Keratinocyte (primary cell): ENCODE results near the gene PRDX2. TPM values are rescaled to one million over a fixed set of nuclear protein-coding genes. Genes with fewer than 3 reads are reported as not detected.

Experiments
- DNase-seq: peaks from one replicate; pipeline ENCODE4 v3.0.0-alpha.2; 2011; ENCODE audit warnings: low read depth, missing footprints, low spot score
- FAIRE-seq: peaks from 2 replicates; lab custom pipeline; 2011; peaks lifted over from hg19 to GRCh38; lab: Jason Lieb, UNC
- H2AFZ ChIP-seq: 2 replicates; pipeline ENCODE4 v1.6.0; 2012; ENCODE audit warnings: low read length, control low read depth, inconsistent platforms; ENCODE audit not compliant: control insufficient read depth
- H3K27ac ChIP-seq: 2 replicates; pipeline ENCODE4 v1.5.1; 2011; ENCODE audit warnings: low read length; ENCODE audit not compliant: control insufficient read depth, insufficient read depth
- H3K27me3 ChIP-seq: 3 replicates; pipeline ENCODE4 v1.6.0; 2011; ENCODE audit warnings: low read length; ENCODE audit not compliant: control insufficient read depth, insufficient read depth; ENCODE audit errors: extremely low read depth
- H3K36me3 ChIP-seq, 2 experiments: 2 replicates in 1 of 2; 3 replicates in 1 of 2; pipeline ENCODE4 v1.5.1; 2011; ENCODE audit warnings: low read length in 2 of 2, mild to moderate bottlenecking in 1 of 2; ENCODE audit not compliant: control insufficient read depth in 2 of 2, insufficient read depth in 2 of 2; ENCODE audit errors: extremely low read depth in 1 of 2
- H3K4me1 ChIP-seq: 3 replicates; pipeline ENCODE4 v1.5.1; 2011; ENCODE audit warnings: low read length; ENCODE audit not compliant: control insufficient read depth, insufficient read depth; ENCODE audit errors: extremely low read depth
- H3K4me2 ChIP-seq: 3 replicates; pipeline ENCODE4 v1.6.0; 2011; ENCODE audit warnings: low read depth, low read length; ENCODE audit not compliant: control insufficient read depth, insufficient read depth; ENCODE audit errors: extremely low read depth
- H3K4me3 ChIP-seq, 3 experiments: fragments of 200-600 bp in 1 of 3; sonication (generic) in 1 of 3; 2 replicates in 2 of 3; 3 replicates in 1 of 3; pipeline ENCODE4 v1.5.1; 2011 to 2016; ENCODE audit warnings: low read length in 3 of 3, mild to moderate bottlenecking in 3 of 3, control low read depth in 2 of 3, inconsistent platforms in 1 of 3, low read depth in 1 of 3, mixed read lengths in 1 of 3, mixed run types in 1 of 3, moderate library complexity in 1 of 3; ENCODE audit not compliant: control insufficient read depth in 2 of 3, insufficient read depth in 2 of 3; ENCODE audit errors: extremely low read depth in 1 of 3
- H3K79me2 ChIP-seq: 2 replicates; pipeline ENCODE4 v1.6.0; 2012; ENCODE audit warnings: low read length; ENCODE audit not compliant: control insufficient read depth, insufficient read depth
- H3K9ac ChIP-seq: 3 replicates; pipeline ENCODE4 v1.6.0; 2011; ENCODE audit warnings: low read length; ENCODE audit not compliant: control insufficient read depth, insufficient read depth; ENCODE audit errors: extremely low read depth
- H3K9me1 ChIP-seq: 3 replicates; pipeline ENCODE4 v1.6.0; 2011; ENCODE audit warnings: low read length; ENCODE audit not compliant: control insufficient read depth, insufficient read depth; ENCODE audit errors: extremely low read depth
- H3K9me3 ChIP-seq: 2 replicates; pipeline ENCODE4 v1.5.1; 2012; ENCODE audit warnings: low read depth, low read length; ENCODE audit not compliant: control insufficient read depth
- H4K20me1 ChIP-seq: 3 replicates; pipeline ENCODE4 v1.6.0; 2011; ENCODE audit warnings: low read length; ENCODE audit not compliant: control insufficient read depth, insufficient read depth; ENCODE audit errors: extremely low read depth
- EZH2 ChIP-seq: IDR thresholded peaks from one replicate; pipeline ENCODE4 v1.6.1; 2012; ENCODE audit warnings: inconsistent platforms, mild to moderate bottlenecking, low read length, moderate library complexity
- dilution Hi-C: fragments of 300-500 bp; cut with MboI; formaldehyde crosslinking; loops from one replicate; pipeline ENCODE4 v1.7.0; 2020; ENCODE audit warnings: low sequenced_read_pairs; ENCODE audit not compliant: extremely low pct_ligation_motif_present
- polyA plus RNA-seq, 5 experiments: library from polyadenylated mRNA; depleted of rRNA in 3 of 5; stranded (reverse) in 3 of 5; stranded (forward) in 1 of 5; unstranded in 1 of 5; fragments of >200 nt; gene quantifications; 1 replicate in 1 of 5; 2 replicates in 3 of 5; 3 replicates in 1 of 5; pipeline versions ENCODE4 v1.2.1 to v1.2.3, GENCODE V29; 2011 to 2012; ENCODE audit warnings: missing spikeins in 2 of 5, low read depth in 1 of 5, low replicate concordance in 1 of 5
- TF ChIP-seq, protein P1 (sequence below), 3 experiments: IDR thresholded peaks in 1 of 3; conservative IDR thresholded peaks in 1 of 3; optimal IDR thresholded peaks in 1 of 3; 2 replicates in 2 of 3; 3 replicates in 1 of 3; pipeline versions ENCODE3 to v1.5.1; 2011; ENCODE audit warnings: low read length in 3 of 3, mild to moderate bottlenecking in 3 of 3, moderate library complexity in 2 of 3, control low read depth in 1 of 3, inconsistent platforms in 1 of 3; ENCODE audit not compliant: insufficient read depth in 2 of 3; ENCODE audit errors: extremely low read depth in 1 of 3

Gene PRDX2
- polyA plus RNA-seq, 1 donor (not counting 4 experiments of a cell fraction or from before 2014, with no cell fraction given), result 154 TPM

DNA sequence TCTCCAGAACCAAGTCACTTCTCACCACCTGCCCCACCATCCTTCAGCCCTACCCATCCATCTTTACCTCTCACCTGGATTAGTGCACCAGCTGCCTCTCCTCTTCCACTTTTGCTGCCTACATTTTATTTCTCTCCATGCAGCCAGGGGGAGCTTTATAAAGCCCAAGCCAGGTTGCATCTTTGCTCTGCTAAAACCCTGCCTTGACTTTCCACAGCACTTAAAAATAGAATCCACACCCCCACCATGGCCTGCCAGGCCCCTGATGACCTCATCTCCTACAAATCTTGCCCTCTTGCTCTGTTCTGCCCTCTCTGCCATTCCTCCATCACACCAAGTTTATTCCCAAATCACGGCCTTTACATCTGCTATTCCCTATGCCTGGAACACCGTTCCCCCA lies 28.0 kb downstream of the PRDX2 start:
- dilution Hi-C loops, result no loop called here
- Histone ChIP-seq H3K27me3 (no peaks in the 10 kb centered on the region), H3K9me1 (no peaks in the 10 kb centered on the region), H3K4me2 (no peak overlapping the region), H2AFZ (no peak overlapping the region), H3K36me3 (peaks cover 19 to 21% of the 10 kb centered on the region in 2 experiments), H3K27ac (no peak overlapping the region), H3K4me3 (no peak overlapping the region), H3K79me2 (peaks cover 3% of the 10 kb centered on the region), H3K9me3 (no peaks in the 10 kb centered on the region), H4K20me1 (peaks cover 3% of the 10 kb centered on the region), H3K4me1 (peaks cover 18% of the 10 kb centered on the region), H3K9ac (no peak overlapping the region)
- DNase-seq (no peak), FAIRE-seq (peak; percentile 39)
- TF ChIP-seq, protein P1, sequence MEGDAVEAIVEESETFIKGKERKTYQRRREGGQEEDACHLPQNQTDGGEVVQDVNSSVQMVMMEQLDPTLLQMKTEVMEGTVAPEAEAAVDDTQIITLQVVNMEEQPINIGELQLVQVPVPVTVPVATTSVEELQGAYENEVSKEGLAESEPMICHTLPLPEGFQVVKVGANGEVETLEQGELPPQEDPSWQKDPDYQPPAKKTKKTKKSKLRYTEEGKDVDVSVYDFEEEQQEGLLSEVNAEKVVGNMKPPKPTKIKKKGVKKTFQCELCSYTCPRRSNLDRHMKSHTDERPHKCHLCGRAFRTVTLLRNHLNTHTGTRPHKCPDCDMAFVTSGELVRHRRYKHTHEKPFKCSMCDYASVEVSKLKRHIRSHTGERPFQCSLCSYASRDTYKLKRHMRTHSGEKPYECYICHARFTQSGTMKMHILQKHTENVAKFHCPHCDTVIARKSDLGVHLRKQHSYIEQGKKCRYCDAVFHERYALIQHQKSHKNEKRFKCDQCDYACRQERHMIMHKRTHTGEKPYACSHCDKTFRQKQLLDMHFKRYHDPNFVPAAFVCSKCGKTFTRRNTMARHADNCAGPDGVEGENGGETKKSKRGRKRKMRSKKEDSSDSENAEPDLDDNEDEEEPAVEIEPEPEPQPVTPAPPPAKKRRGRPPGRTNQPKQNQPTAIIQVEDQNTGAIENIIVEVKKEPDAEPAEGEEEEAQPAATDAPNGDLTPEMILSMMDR (optimal IDR thresholded peaks at IDR 0.05 in 1 of 3, IDR thresholded peaks at IDR 0.05 in 1 of 3, conservative IDR thresholded peaks at IDR 0.05 in 1 of 3; ENCODE audit: extremely low read depth in 1 of 3, insufficient read depth in 2 of 3, low read length in 3 of 3), result peak; percentile 36 to 45 (median 41)
- TF ChIP-seq EZH2, result no peak

- H3K9ac ChIP-seq, result no peak overlapping the region
- dilution Hi-C loops, result no loop called here
- no peak overlapping the region for H2AFZ ChIP-seq
- FAIRE-seq (no peak), DNase-seq (no peak)
- H3K79me2 ChIP-seq, result peaks cover 3% of the 10 kb centered on the region
- no peaks in the 10 kb centered on the region for H3K9me3 ChIP-seq
- H3K4me3 ChIP-seq, result no peak overlapping the region
- no peak overlapping the region for H3K27ac ChIP-seq
- H3K27me3 ChIP-seq, result no peaks in the 10 kb centered on the region
- H3K4me2 ChIP-seq, result no peak overlapping the region
- H3K9me1 ChIP-seq, result no peaks in the 10 kb centered on the region
- peaks cover 9% of the 10 kb centered on the region for H3K4me1 ChIP-seq
- peaks cover 19 to 27% of the 10 kb centered on the region in 2 experiments for H3K36me3 ChIP-seq
- H4K20me1 ChIP-seq, result peaks cover 3% of the 10 kb centered on the region
- TF ChIP-seq, protein P1 (optimal IDR thresholded peaks at IDR 0.05 in 1 of 3, IDR thresholded peaks at IDR 0.05 in 1 of 3, conservative IDR thresholded peaks at IDR 0.05 in 1 of 3; ENCODE audit: extremely low read depth in 1 of 3, insufficient read depth in 2 of 3, low read length in 3 of 3), result no peak
- no peak for TF ChIP-seq EZH2
Observed at GRCh38 chr19:12772323-12772722, 29.3 kb downstream of the PRDX2 start.
